H1 (cell line): Measurements from ENCODE around the gene CEBPA. TPM values are rescaled to one million over a fixed set of nuclear protein-coding genes. Genes with fewer than 3 reads are reported as not detected.

Source experiments
- polyA plus RNA-seq, 7 experiments: library from polyadenylated mRNA; depleted of rRNA in 3 of 7; stranded (reverse) in 5 of 7; unstranded in 2 of 7; fragments of >200 nt in 5 of 7; fragments of 200-250 nt in 2 of 7; gene quantifications; 1 replicate in 5 of 7; 2 replicates in 1 of 7; 4 replicates in 1 of 7; pipeline versions ENCODE4 v1.2.1 to v1.2.3, GENCODE V29; 2011 to 2013; ENCODE audit warnings: missing spikeins in 2 of 7, mixed read lengths in 2 of 7
- total RNA-seq: library from RNA; stranded (reverse); fragmentation: NEBNext Ultra II Directional; extraction: Animal tissue kit (Norgen Biotek cat#: 25700); gene quantifications from 2 replicates; pipeline ENCODE4 v1.2.1, GENCODE V29; 2021
- TF ChIP-seq, protein P1 (sequence below), 3 experiments: IDR thresholded peaks; 1 replicate in 2 of 3; 2 replicates in 1 of 3; pipeline versions ENCODE4 v1.5.1 to v1.6.1; 2011; ENCODE audit warnings: low read length in 3 of 3, mild to moderate bottlenecking in 3 of 3, inconsistent platforms in 2 of 3, low read depth in 1 of 3, moderate library complexity in 1 of 3; ENCODE audit not compliant: insufficient read depth in 1 of 3; ENCODE audit errors: control extremely low read depth in 1 of 3

Gene CEBPA
- total and polyA plus RNA-seq, 2 of the 8 experiments (the other 6 are each of a cell fraction or from before 2014, with no cell fraction given), result 2.0 to 2.7 TPM

- TF ChIP-seq, protein P1, sequence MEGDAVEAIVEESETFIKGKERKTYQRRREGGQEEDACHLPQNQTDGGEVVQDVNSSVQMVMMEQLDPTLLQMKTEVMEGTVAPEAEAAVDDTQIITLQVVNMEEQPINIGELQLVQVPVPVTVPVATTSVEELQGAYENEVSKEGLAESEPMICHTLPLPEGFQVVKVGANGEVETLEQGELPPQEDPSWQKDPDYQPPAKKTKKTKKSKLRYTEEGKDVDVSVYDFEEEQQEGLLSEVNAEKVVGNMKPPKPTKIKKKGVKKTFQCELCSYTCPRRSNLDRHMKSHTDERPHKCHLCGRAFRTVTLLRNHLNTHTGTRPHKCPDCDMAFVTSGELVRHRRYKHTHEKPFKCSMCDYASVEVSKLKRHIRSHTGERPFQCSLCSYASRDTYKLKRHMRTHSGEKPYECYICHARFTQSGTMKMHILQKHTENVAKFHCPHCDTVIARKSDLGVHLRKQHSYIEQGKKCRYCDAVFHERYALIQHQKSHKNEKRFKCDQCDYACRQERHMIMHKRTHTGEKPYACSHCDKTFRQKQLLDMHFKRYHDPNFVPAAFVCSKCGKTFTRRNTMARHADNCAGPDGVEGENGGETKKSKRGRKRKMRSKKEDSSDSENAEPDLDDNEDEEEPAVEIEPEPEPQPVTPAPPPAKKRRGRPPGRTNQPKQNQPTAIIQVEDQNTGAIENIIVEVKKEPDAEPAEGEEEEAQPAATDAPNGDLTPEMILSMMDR (IDR thresholded peaks at IDR 0.05; ENCODE audit: control extremely low read depth in 1 of 3, insufficient read depth in 1 of 3, low read depth in 1 of 3, low read length in 3 of 3), result no peak
Measured at GRCh38 chr19:33298146-33298911, 4.0 kb downstream of the CEBPA start (continued).
